ENCODE measurements around the gene MPG.

MPG gene

DNA sequence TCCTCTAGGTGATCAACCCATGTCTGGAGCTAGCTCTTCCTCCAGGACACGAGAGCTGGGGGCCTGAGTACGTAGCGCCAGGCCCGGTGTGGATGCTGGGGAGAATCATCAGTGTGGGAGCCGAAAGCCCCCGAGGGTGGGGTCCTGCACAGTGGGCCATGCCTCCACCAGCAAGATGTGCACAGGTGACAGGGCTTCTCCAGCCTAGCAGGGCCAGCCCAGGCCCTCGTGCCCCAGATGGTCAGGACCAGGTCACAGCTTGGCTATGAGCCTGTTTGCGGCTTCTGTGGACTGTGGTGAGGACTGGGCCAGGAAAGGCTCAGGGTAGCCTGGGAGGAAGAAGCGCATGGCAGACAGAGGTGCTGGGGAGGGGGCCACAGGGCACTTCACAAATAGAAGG lies 7.8 kb downstream of the MPG start:
- no peak for DNase-seq

DNA sequence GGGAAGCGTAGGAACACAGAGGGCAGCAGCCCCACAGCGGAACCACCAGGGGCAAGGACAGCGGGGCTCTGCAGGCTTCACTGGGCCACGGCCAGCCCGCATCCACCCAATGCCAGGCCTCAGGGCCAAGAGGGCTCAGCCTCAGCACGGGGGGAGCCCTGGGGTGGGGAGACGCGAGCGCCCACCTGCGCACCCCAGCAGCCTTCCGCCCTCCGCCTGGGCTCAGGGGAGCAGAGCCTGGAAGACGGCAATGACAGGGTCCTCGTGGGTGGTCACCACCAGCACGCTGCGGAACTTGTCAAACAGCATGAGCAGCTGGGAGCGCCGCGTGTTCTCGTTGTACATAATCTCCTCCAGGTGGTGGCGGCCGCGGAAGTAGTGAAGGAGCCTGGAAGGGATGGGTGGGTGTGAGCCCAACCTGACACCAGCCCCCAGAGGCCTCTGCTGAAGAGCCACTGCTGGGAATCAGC lies 8.5 kb downstream of the MPG start:
- no peak for DNase-seq

DNA sequence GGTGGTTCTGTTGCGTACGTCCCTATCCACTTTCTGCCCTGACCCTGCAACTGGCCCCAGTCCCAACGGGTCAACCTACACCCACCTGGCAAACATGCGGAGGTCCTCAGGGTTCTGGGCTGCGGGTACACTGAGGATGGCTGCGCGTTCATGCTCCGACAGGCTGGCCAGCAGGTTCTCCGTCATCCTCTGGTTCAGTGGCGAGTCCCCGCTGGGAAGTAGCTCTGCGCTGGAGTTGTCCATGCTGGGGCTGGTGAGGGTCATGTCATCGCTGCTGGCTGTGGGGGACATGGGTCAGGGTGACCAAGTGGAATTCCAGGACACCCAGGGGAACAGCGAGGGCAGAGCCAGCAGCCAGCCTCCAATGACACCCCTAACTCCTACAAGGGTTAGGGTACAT lies 10.6 kb downstream of the MPG start:
- DNase-seq: no peak

DNA sequence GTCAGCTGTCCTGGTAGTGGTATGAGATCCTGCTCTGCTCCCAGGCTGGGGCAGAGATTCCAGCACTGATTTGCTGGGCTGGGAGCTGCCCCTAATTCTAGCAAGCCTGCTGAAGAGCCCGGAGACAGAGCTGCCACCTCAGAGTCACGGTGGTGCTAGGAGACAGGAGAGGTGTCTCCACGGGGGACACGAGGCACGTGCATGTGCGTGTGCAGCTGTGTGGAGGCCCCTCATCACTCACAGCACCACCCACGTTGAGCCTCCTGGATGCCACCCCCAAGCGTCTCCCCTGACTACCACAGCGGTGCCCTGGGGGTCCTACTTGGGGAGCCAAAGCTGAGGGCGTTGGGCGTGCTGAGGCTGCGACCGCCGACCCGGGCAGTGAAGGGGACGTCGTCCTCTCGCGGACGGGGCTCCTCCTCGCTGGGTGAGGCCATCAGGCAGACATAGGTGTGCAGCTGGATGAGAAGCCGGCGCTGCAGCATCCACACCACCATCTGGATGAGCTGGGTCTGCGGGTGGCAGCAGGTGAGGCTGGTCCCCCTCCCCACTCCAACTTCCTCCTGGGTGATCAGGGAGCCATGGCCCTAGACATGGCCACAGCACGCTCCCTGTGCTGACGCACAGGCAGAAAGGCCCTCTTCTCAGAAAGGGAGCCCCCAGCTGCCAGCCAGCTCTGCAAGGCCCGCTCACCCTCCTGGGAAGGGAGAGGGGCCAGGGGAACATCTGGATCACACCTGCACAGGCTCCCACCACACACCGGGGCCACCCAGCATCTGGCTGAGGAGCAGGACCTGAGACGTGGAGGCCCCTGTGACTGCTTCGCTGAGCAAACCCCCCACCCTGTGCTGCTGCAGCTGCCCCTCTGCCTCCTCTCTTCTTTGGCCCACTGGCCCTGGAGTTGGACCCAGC lies 11.6 kb downstream of the MPG start:
- DNase-seq: no peak

DNA sequence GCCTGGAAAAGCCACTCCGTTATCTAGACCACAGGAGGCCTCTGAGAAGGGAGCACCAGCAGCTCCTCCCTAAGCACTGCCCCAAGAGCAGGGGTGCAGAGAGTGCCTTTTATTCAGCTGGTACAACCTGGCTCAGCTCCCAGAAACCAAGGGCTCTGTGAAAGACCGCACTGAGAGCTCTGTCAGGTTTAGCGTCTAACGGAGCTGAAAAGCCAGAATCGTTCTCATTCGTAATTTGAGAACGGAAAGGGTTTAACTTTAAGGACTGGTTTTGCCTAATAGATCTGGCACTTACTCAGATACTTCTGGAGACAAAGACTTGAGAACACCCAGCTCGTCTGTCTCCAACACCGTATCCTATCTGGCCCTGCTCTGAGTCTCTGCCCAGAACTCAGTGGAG lies 13.5 kb downstream of the MPG start:
- no peak for DNase-seq

DNA sequence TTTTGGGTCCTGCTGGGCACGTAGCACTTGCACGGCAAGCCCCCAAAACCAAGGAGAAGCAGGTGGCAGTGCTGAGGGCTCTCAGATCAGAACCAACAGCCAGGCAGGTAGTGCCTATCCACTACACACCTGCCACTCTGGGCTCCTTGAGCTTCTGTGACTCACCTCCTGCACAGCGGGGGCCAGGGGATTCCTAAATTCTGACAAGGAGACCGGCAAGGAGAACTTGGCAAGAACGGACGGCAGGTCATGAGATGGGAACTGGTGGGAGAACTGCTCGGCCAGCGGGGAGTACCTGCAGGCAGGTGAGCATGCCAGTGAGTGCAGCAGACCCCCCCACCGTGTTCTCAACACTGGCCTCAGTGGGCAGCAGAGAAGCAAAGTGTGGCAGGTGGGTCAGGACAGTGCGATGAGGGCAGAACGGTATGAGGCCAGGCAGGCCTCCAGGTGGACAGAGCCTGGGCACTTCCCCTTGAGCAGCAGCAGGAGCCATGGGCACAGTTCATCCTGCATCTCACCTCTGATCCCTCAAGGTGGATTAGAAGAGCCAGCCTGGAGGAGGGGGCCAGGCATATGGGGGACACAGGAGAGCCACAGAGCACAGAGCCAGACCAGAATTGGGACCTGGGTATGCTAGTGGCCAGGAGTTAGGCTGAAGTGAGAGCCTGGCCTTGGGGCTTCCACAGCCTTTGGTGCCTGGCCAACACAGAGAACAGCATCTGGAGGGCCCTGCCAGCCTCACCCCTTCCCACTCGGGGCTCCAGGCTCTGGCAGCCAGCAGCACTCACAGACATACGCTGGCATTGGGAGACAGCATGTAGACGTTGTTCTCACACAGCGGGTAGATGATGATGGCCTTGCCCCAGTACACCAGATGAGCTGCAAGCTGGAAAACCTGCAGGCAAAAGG lies 14.7 kb downstream of the MPG start:
- no peak for DNase-seq

DNA sequence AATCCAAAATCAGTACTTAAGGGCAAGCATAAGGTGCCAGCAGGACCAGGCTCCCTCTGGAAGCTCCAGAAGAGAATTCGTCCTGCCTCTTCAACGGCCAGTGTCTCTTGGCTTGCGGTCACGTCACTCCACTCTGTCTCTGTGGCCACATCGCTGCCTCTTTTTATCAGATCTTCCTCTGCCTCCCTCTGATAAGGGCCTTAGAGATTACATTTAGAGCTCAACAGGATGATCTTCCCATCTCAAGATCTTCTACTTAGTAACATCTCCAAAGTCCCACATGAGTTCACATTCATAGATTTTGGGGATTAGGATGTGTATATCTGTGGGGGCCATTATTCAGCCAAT lies 16.9 kb downstream of the MPG start:
- no peak for DNase-seq

DNA sequence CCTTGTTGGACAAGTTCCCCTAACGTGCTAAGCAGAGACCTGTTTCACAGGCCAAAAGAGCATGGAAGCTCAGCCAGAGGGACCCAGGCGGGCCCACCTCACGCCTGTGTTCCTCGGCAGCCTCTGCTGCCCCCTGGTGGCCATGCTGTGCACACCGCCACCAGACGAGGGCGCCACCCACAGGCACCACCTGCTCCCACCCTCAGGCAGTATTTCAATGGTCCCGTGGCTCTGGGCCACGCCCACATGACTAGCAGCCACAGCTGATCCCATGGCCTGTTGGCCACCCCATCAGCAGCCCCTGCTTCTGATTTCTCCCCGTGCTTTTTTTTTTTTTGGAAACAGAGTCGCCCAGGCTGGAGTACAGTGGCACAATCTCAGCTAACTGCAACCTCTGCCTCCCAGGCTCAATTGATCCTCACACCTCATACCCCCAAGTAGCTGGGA lies 18.9 kb downstream of the MPG start:
- peak; percentile 90 to 91 for DNase-seq

DNA sequence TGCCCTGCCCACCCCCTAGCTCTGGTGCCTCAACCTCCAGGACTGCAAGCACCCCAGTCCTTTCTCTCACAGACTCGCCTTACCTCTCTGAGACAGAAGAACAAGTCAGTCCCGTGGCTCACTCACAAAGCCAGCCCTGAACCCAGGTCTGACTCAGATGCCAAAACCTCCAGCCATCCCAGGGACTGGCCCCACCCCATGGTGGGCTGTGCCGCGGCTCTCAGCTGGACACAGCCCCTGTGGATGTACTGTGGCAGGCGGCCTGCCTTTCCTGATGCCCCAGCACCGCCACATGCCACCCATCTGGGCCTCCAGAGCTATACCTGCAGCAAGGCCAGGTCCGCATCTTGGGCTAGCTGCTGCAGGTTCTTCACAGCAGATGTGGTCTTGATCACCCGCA lies 19.8 kb downstream of the MPG start:
- DNase-seq: no peak

DNA sequence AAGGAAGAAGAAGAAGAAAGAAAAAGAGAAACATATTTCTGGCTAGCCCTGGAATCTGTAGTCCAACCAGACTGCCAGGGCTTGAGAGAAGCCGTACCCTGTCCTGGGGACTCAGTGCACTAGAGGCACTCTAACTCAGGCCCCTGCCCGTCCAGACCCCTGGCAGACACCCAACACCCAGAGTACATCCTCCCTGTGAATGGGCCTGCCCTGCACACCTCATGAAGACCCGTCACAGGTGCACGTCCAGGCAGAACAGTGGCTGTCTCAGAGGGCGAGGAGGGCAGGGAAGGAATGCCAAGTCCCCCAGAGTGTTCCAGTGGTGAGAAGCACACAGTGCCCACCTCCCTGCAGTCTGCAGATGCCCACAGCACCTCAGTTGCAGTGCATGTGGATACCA lies 23.0 kb downstream of the MPG start:
- DNase-seq: no peak

DNA sequence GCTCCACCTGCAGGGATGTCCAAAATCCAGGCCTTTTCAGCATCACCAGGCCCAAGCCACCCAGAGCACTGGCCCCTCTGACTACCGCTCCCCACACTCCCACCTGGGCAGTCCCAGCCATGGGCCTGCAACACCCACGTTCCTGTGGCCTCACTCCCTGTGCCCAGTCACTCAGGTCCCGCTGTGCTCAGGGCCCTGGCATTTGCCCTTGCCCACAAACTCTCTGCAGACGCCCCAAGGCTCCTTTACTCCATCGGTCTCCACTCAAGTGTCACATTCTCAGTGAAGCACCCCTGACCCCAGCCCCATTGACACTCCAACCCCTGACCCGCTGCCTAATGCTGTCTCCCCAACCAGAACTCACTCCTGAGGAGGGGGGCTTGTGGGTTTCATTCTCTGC lies 23.6 kb downstream of the MPG start:
- DNase-seq: no peak

DNA sequence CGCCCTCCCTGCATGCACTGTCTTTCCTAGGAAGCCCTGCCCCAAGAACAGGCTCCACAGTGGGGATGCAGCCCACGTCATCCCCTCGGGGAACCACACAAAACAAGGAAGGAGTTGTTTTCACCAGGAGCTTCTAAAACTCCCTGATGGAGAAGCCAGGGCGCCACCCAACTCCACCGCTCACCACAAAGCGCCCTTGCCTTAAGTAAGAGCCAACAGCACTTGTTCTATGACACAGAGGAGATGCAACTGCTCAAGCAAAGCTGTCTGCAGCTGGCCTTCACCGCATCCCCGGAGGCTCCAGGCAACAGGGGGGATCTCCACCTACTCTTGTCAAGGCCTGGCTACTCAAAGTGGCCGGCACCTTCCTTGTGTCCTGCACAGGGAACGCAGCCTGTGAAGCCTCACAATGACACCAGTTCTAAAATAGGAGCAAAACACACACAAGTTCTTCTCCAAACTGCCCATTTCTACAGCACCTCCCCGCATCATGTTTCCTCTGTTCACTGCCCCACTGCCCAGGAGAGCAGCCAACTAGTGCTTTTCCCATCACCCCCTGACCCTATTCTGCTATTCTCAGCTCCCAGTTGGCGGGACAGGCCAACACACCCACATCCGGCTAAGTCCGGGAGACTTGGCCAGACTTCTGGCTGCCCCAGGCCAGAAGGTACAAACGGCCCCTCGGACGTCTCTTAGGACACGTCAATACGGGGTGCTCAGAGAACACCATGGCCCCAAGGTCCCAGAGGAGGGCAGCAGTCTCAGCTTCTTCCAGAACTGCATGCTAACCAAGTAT lies 24.2 kb downstream of the MPG start:
- no peak for DNase-seq

DNA sequence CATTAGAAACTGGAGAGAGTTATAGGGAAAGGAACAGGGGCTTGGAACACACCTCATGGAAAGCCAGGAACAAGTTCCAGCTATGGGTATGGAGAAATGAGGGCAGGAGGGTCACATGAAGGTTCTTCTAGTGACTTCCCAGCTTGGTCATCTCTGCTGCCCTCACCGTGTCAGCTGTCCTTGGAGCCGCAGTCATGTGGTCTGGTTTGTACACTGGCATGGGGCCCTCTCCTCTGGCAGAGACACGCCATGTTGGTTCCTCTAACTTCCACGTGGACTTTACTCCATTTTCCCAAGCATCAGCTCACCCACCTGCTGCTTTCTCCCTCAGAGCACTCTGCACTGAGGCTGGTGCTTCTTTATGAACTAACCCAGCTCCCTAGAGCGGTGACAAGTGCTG lies 26.3 kb downstream of the MPG start:
- no peak for DNase-seq

DNA sequence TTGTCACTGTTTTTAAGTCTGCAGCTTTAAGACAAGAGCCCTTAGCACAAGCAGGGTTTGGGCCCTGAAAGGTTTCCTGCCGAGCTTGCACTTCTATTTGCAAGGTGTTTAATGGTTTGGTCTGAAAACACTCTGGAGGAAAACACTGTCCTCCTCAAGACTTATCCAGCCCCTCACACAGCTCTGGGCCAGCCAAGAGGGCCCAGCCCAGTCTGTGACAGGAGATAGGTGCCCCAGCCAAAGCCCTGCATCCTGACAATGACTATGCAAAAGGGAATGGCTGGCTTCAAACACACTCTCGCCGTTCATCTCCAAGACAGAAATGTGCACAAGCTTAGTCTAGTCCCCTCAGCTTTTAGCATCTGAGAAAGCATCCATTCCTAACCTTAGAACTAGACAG lies 26.9 kb downstream of the MPG start:
- no peak for DNase-seq

DNA sequence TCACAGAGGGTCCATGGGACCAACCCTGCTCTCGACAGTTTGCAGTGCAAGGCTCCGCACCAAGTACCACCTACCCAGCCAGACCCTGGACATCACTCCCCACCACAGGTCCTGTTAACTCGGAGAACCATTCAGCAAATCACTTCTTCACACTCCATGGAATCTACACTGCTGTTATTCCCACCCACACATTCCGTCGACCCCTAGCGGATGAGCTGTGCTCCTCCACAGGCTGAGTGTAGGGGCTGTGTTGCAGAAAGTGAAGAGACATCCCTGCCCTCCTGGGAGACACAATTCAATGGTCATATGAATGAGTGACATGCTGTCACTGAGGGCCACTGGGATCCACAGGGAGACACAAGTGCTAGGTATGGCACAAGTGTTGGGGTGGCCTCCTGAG lies 27.5 kb downstream of the MPG start:
- no peak for DNase-seq

DNA sequence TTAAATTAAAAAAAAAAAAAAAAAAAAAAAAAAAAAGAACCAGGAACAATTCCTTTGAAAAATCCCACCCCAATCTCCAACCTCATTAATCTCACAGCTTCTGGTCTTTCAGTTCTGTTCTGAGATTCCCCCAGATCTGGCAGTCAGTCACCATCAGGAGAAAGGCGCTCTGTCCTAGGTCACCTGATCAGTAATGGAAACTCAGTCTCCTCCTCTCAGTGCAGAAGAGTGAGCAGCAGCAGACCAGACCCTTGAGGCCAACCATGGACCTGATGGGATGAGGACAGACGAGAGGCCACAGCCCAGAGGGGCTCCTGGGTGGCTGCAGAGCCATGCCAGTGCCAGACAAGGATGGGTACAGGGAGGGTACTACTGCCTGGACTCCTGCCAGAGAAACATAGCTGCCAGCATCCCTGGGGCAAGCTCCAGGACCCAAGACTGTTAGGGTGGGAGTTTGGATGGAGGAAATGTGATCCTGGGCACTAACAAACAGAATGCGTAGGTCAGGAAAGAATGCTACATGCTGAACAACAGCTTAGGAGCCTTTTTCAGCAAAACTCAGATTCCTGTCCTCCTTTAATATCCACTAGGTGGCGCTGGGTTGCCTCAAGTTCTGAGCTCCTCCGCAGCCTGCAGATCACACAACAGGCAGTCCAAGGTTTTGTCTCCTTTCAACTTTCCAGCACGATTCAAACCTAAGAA lies 28.7 kb downstream of the MPG start:
- DNase-seq: peak; percentile 62 to 74

DNA sequence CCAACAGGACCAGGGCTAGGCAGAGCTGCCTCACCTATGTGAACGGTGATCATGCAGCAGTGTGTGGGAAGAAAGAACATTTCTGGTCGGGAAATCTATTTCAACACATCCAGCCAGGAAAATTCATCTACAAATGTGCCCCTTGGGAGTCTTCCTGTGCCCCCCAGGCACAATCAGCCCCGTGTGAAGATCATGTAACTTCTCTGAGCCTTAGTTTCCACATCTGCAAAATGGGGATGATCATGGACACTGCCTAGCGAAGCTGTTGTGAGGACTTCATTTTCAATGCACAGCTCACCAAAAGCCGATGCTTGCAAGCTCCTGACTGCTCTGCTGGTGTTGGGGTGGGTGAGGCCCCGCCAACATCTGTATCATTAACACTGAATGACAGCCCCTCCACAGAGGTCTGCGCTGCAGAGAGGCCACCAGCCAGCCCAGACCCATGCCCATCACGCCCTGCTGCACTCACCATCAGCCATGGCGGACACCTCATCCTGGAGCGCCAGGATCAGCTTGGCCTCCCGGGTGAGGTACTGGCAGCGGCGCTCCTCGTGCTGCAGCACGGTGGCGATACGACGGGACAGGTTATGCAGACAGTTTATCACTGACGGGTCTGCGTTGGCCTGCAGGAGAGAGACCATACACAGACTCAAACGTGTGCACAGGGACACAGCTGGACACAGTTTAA lies 34.3 kb downstream of the MPG start:
- no peak for DNase-seq

DNA sequence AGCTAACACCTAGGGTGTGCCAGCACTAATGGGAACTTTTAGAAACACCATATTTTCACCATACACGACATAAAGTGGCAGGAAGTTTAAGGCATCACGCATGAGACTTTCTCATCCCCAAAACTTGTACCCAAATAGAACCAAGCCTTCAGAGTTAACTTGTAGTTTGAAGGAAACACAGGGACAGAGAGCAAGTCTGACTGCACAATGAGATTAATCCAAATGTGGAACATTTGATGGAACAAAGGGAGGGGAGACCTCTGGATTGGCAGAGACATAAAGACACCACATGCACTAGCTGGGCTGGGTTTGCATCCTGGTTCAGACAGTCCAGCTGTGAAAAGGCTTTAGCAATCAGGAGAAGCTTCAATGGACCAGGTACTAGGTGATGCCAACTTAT lies 36.3 kb downstream of the MPG start:
- DNase-seq: no peak

DNA sequence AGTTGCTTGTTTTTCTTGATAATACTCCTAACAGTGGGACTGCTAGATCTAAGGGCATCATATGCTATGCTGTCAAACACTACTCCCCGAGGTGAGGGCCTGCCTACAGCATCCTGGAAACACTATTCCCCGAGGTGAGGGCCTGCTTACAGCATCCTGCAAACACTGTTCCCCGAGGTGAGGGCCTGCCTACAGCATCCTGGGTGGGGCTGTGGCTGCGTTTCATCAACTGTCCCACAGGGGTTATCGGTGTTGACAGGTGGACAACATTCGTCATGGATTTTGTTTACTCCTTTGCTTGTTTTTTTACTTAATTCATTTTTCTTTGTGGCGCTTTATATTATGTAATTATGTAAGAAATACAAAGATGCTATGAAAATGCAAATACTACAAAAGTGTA lies 38.0 kb downstream of the MPG start:
- no peak for DNase-seq

DNA sequence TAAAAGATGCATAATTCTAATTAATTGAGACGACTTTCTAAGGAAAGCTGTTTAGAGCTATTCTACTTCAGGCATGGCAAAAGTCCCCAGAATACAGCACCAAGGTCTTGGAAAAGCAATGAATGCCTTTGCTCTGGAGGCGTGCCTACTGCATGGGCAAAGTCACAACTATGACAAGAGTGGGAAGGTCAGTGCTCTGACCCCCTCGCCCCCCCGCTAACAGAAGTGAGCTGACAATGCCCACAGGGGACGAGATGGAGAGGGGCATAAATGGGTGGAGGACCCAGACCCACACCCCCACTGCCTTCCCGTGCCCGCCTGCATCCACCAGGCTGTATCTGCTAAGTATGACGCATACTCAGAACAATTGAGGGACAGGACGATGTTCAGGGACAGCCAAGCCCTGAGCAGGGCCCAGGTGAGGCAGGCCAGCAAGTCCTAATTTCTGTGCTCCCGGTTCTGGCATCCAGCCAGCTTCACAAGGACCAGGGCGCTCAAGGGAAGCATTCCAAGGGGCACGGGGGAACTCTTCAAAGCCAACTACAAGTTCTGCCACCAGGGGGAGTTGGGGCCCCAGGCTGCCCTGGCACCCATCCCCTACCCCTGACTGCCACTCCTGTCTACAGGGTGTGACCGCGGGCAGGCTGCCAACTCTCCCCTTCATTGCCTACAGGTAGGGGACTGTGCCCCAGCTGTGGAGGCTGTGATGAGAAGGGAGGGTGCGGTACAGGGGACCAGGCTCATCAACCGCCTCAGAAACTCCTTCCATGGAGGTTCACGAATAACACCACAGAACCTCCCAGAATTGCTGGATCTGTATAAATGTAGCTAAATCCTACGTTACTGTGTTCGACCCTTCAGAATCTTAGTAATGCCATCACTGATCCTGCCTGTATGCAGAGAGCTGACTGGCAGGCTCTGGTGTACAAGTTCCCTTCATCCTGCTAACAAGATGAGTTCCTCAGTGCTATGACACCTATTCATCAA lies 39.6 kb downstream of the MPG start:
- DNase-seq: peak; percentile 72 to 73

DNA sequence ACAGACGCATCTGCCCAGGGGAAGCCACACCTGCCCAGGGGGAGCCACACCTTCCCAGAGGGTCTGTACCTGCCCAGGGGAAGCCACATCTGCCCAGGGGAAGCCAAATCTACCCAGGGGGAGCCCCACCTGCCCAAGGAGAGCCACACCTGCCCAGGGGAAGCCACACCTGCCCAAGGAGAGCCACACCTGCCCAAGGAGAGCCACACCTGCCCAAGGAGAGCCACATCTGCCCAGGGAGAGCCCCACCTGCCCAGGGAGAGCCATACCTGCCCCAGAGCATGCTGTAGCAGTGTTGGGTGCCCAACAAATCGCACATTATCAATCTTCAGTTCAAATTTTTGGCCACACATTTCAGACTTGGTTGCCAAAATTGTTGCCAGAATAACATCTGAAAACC lies 40.8 kb downstream of the MPG start:
- no peak for DNase-seq
